H9 (cell line): ENCODE data around the gene ZNF616. TPM values are rescaled to one million over a fixed set of nuclear protein-coding genes. Genes with fewer than 3 reads are reported as not detected.

Experiments used
- DNase-seq: peaks from one replicate; pipeline ENCODE4 v3.0.0-alpha.2; 2017
- H2AFZ ChIP-seq: one replicate; pipeline ENCODE4 v1.6.1; 2013; ENCODE audit warnings: mild to moderate bottlenecking, low read length, control low read depth, moderate library complexity
- H2AK5ac ChIP-seq: 2 replicates; pipeline ENCODE4 v1.6.1; 2013; ENCODE audit warnings: low read length, control low read depth, mixed read lengths; ENCODE audit not compliant: insufficient read length
- H2BK120ac ChIP-seq: one replicate; pipeline ENCODE4 v1.6.1; 2013; ENCODE audit warnings: low read depth, mild to moderate bottlenecking, low read length, control low read depth, inconsistent platforms; ENCODE audit not compliant: poor library complexity, severe bottlenecking
- H2BK12ac ChIP-seq: 2 replicates; pipeline ENCODE4 v1.6.1; 2013; ENCODE audit warnings: low read length, control low read depth, mixed read lengths, low read depth; ENCODE audit not compliant: insufficient read length
- H2BK15ac ChIP-seq: 2 replicates; pipeline ENCODE4 v1.6.1; 2013; ENCODE audit warnings: low read depth, low read length, control low read depth
- H2BK20ac ChIP-seq: one replicate; pipeline ENCODE4 v1.6.1; 2013; ENCODE audit warnings: low read depth, mild to moderate bottlenecking, low read length, control low read depth, inconsistent platforms; ENCODE audit not compliant: poor library complexity, severe bottlenecking
- H2BK5ac ChIP-seq: 2 replicates; pipeline ENCODE4 v1.6.1; 2013; ENCODE audit warnings: low read length, control low read depth, mixed read lengths; ENCODE audit not compliant: insufficient read length
- H3K14ac ChIP-seq: 2 replicates; pipeline ENCODE4 v1.6.1; 2013; ENCODE audit warnings: low read length, control low read depth; ENCODE audit not compliant: insufficient read depth
- H3K18ac ChIP-seq: 2 replicates; pipeline ENCODE4 v1.6.1; 2013; ENCODE audit warnings: low read depth, mild to moderate bottlenecking, mixed read lengths, low read length, control low read depth; ENCODE audit not compliant: insufficient read length
- H3K23ac ChIP-seq: 2 replicates; pipeline ENCODE4 v1.6.1; 2013; ENCODE audit warnings: low read length, control low read depth, mixed read lengths, low read depth; ENCODE audit not compliant: insufficient read length
- H3K23me2 ChIP-seq: 2 replicates; pipeline ENCODE4 v1.6.1; 2013; ENCODE audit warnings: low read depth, mild to moderate bottlenecking, mixed read lengths, low read length, control low read depth; ENCODE audit not compliant: insufficient read length, poor library complexity, severe bottlenecking
- H3K27ac ChIP-seq: 2 replicates; pipeline ENCODE4 v1.5.1; 2013; ENCODE audit warnings: low read length, control low read depth, mixed read lengths, low read depth; ENCODE audit not compliant: insufficient read length
- H3K27me3 ChIP-seq: 2 replicates; pipeline ENCODE4 v1.6.1; 2013; ENCODE audit warnings: low read length, control low read depth, inconsistent platforms; ENCODE audit not compliant: insufficient read depth
- H3K4ac ChIP-seq: 2 replicates; pipeline ENCODE4 v1.6.1; 2013; ENCODE audit warnings: low read depth, mild to moderate bottlenecking, control low read depth, inconsistent platforms, low read length, moderate library complexity
- H3K4me1 ChIP-seq: 2 replicates; pipeline ENCODE4 v1.6.1; 2013; ENCODE audit warnings: low read length, control low read depth, inconsistent platforms; ENCODE audit not compliant: insufficient read depth
- H3K4me2 ChIP-seq: 2 replicates; pipeline ENCODE4 v1.6.1; 2013; ENCODE audit warnings: low read length, control low read depth, mixed read lengths; ENCODE audit not compliant: insufficient read length, insufficient read depth
- H3K56ac ChIP-seq: 2 replicates; pipeline ENCODE4 v1.6.1; 2013; ENCODE audit warnings: low read depth, mild to moderate bottlenecking, mixed read lengths, low read length, control low read depth; ENCODE audit not compliant: insufficient read length
- H3K79me1 ChIP-seq: 2 replicates; pipeline ENCODE4 v1.6.1; 2013; ENCODE audit warnings: low read depth, mild to moderate bottlenecking, moderate library complexity, low read length, control low read depth, inconsistent platforms; ENCODE audit not compliant: insufficient read depth, poor library complexity, severe bottlenecking
- H3K79me2 ChIP-seq: 2 replicates; pipeline ENCODE4 v1.6.1; 2013; ENCODE audit warnings: low read length, control low read depth, inconsistent platforms; ENCODE audit not compliant: insufficient read depth
- H3K9ac ChIP-seq: 2 replicates; pipeline ENCODE4 v1.6.1; 2013; ENCODE audit warnings: low read length, control low read depth, mixed read lengths; ENCODE audit not compliant: insufficient read length; ENCODE audit errors: extremely low read depth
- H3K9me3 ChIP-seq: one replicate; pipeline ENCODE4 v1.6.1; 2013; ENCODE audit warnings: low read depth, low read length, inconsistent platforms; ENCODE audit not compliant: control insufficient read depth
- H3T11ph ChIP-seq: one replicate; pipeline ENCODE4 v1.6.1; 2013; ENCODE audit warnings: mild to moderate bottlenecking, low read length, control low read depth, inconsistent platforms
- H4K20me1 ChIP-seq: one replicate; pipeline ENCODE4 v1.6.1; 2013; ENCODE audit not compliant: control insufficient read depth, insufficient read length, insufficient read depth
- H4K5ac ChIP-seq: 2 replicates; pipeline ENCODE4 v1.6.1; 2013; ENCODE audit warnings: low read depth, mild to moderate bottlenecking, mixed read lengths, low read length, control low read depth; ENCODE audit not compliant: insufficient read length
- H4K8ac ChIP-seq: replicated peaks from 2 replicates; pipeline ENCODE4 v1.6.1; 2013; ENCODE audit warnings: low read length, control low read depth, mixed read lengths, low read depth; ENCODE audit not compliant: insufficient read length
- H4K91ac ChIP-seq: 2 replicates; pipeline ENCODE4 v1.6.1; 2013; ENCODE audit warnings: low read depth, mild to moderate bottlenecking, moderate library complexity, mixed read lengths, low read length, control low read depth; ENCODE audit not compliant: insufficient read length
- H3K27ac Mint-ChIP-seq, 3 experiments: 2 replicates in 2 of 3; 3 replicates in 1 of 3; pipeline ENCODE4 v1.8.0; 2020 to 2021; ENCODE audit warnings: mixed read lengths in 3 of 3, mild to moderate bottlenecking in 1 of 3, moderate library complexity in 1 of 3
- H3K27me3 Mint-ChIP-seq: 2 replicates; pipeline ENCODE4 v1.8.0; 2021; ENCODE audit warnings: low read depth, mild to moderate bottlenecking, moderate library complexity, mixed read lengths
- H3K36me3 Mint-ChIP-seq, 3 experiments: 2 replicates in 2 of 3; 3 replicates in 1 of 3; pipeline ENCODE4 v1.8.0; 2020 to 2021; ENCODE audit warnings: low read depth in 3 of 3, mixed read lengths in 3 of 3; ENCODE audit not compliant: insufficient read depth in 1 of 3
- H3K4me1 Mint-ChIP-seq, 2 experiments: 2 replicates each; pipeline ENCODE4 v1.8.0; 2020; ENCODE audit warnings: mixed read lengths in 2 of 2
- H3K4me3 Mint-ChIP-seq, 2 experiments: 2 replicates in 1 of 2; 3 replicates in 1 of 2; pipeline ENCODE4 v1.8.0; 2020 to 2021; ENCODE audit warnings: mild to moderate bottlenecking in 2 of 2, mixed read lengths in 2 of 2, moderate library complexity in 1 of 2
- H3K9me3 Mint-ChIP-seq, 2 experiments: 2 replicates in 1 of 2; 3 replicates in 1 of 2; pipeline ENCODE4 v1.8.0; 2020; ENCODE audit warnings: mild to moderate bottlenecking in 2 of 2, mixed read lengths in 2 of 2, moderate library complexity in 1 of 2
- CTCF ChIP-seq: fragments of 200-600 bp; sonication (generic); conservative IDR thresholded peaks from 3 replicates; pipeline ENCODE4 v1.8.0; 2021; ENCODE audit warnings: antibody characterized with exemption, mild to moderate bottlenecking
- WGBS: extraction: QIAGEN DNeasy Blood & Tissue Kit; methylation state at CpG from one replicate; pipeline ENCODE4 v1.1.7; 2013; ENCODE audit warnings: missing lambda C conversion rate, low lambda C conversion rate, mixed read lengths; ENCODE audit not compliant: insufficient read length; ENCODE audit errors: extremely low coverage; 5-methylcytosine and 5-hydroxymethylcytosine counted together
- total RNA-seq: library from RNA; stranded (reverse); gene quantifications from 2 replicates; pipeline ENCODE4 v1.2.1, GENCODE V29; 2021

ZNF616 gene
- total RNA-seq, 1 experiment from 2014 or later: 32.0 TPM

GRCh38 chr19:52140032-52140710 is 433 bp upstream of the ZNF616 start:
- no peak overlapping the region for H3K23ac ChIP-seq
- peaks cover 22 to 36% (median 33%) of the 10 kb centered on the region in 3 experiments for H3K36me3 Mint-ChIP-seq
- peaks cover 2% of the 10 kb centered on the region for H4K20me1 ChIP-seq
- no peak overlapping the region for H2BK120ac ChIP-seq
- no peaks in the 10 kb centered on the region for H3K27me3 ChIP-seq
- no peak overlapping the region for H3T11ph ChIP-seq
- H4K5ac ChIP-seq: no peak overlapping the region
- no peak overlapping the region for H3K56ac ChIP-seq
- H3K79me2 ChIP-seq: peaks cover 9% of the 10 kb centered on the region; the same call in 1 of the 2 replicates
- H4K8ac ChIP-seq: no peak overlapping the region
- peaks cover 18 to 38% of the 10 kb centered on the region in 2 experiments; a peak in 4 of 5 replicates for H3K9me3 Mint-ChIP-seq
- H2BK5ac ChIP-seq: no peak overlapping the region
- H3K9ac ChIP-seq: no peak overlapping the region
- no peak overlapping the region for H2BK20ac ChIP-seq
- no peak overlapping the region for H3K18ac ChIP-seq
- no peak for DNase-seq
- H3K4me1 Mint-ChIP-seq: peaks cover 13 to 16% of the 10 kb centered on the region in 2 experiments
- no CpG with 5 or more reads among the region's 22 CpGs for whole genome bisulfite sequencing
- no peaks in the 10 kb centered on the region for H3K9me3 ChIP-seq
- no peaks in the 10 kb centered on the region for H3K79me1 ChIP-seq
- H2BK15ac ChIP-seq: no peak overlapping the region
- no peaks in the 10 kb centered on the region for H3K4me1 ChIP-seq
- TF ChIP-seq CTCF: no peak
- H2AK5ac ChIP-seq: no peak overlapping the region
- peaks cover 14% of the 10 kb centered on the region for H3K23me2 ChIP-seq
- H3K4me3 Mint-ChIP-seq: peak overlapping the region; percentile 94 to 95
- H3K27ac Mint-ChIP-seq: no peak overlapping the region; a peak in 1 of 7 replicates
- H4K91ac ChIP-seq: no peak overlapping the region
- H2AFZ ChIP-seq: no peak overlapping the region
- H3K14ac ChIP-seq: no peak overlapping the region
- H3K27ac ChIP-seq: no peak overlapping the region
- no peak overlapping the region for H3K4ac ChIP-seq
- no peaks in the 10 kb centered on the region for H3K27me3 Mint-ChIP-seq
- no peak overlapping the region for H2BK12ac ChIP-seq
- peak overlapping the region; percentile 56 for H3K4me2 ChIP-seq
